ENCODE results near the gene MLLT3. TPM values are rescaled to one million over a fixed set of nuclear protein-coding genes. Genes with fewer than 3 reads are reported as not detected.

The MLLT3 gene
- total RNA-seq, 4 donors from 2014 or later, result 10.2 to 15.3 (median 14.5) TPM

DNA sequence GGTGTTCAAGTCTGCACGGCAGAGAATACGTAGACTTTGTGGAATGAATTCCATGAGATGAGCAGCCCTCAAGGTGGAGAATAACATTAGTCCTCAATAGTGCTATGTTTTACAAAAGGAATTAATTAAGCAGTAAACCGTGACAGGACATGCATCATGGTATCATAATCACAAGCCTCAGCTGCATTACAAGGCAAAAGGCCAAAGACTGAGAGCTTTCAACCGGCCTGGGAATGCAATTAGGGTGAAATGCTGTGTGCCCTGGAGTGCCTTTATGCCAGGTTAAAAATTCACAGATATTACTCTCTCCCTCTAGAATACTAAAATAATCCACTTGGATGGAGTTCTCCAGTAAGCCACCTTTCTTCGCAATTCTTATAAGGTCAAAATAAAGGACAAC, 270.6 kb downstream of the MLLT3 start:
- Histone ChIP-seq H3K4me1 (peaks cover 0 to 10% (median 2%) of the 10 kb centered on the region in 4 donors), H3K4me3 (no peak overlapping the region), H3K9me3 (no peaks in the 10 kb centered on the region), H3K36me3 (peaks cover 0 to 12% (median 0%) of the 10 kb centered on the region in 3 donors), H3K27me3 (no peaks in the 10 kb centered on the region), H3K27ac (no peak overlapping the region)
- 85 to 90% methylated on average over 5 of the region's 5 CpGs for WGBS, 2 donors
- DNase-seq (ENCODE audit: low spot score in 2 of 2), result no peak
- TF ChIP-seq POLR2A (IDR thresholded peaks at IDR 0.05), result no peak
- TF ChIP-seq EP300 (IDR thresholded peaks at IDR 0.05), result no peak
- TF ChIP-seq, protein P1, sequence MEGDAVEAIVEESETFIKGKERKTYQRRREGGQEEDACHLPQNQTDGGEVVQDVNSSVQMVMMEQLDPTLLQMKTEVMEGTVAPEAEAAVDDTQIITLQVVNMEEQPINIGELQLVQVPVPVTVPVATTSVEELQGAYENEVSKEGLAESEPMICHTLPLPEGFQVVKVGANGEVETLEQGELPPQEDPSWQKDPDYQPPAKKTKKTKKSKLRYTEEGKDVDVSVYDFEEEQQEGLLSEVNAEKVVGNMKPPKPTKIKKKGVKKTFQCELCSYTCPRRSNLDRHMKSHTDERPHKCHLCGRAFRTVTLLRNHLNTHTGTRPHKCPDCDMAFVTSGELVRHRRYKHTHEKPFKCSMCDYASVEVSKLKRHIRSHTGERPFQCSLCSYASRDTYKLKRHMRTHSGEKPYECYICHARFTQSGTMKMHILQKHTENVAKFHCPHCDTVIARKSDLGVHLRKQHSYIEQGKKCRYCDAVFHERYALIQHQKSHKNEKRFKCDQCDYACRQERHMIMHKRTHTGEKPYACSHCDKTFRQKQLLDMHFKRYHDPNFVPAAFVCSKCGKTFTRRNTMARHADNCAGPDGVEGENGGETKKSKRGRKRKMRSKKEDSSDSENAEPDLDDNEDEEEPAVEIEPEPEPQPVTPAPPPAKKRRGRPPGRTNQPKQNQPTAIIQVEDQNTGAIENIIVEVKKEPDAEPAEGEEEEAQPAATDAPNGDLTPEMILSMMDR (IDR thresholded peaks at IDR 0.05), result no peak

DNA sequence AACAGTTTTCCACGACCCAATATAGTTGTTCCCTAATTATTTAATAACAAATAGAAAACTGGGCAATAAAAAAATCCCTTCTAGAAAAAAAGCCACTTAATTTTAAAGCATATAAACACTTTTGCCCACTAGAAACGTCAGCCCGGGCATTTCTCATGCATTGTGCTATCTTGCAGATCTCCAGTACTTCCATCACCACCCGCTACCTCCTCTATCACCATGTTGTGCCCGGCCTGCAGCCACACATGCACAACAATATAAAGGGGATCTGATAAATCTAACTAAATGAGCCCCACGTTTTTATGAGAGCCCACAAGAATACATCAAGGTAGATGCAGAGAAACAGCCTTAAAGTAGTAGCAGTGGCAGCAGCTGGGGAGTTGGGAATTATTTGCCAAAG, 272.7 kb downstream of the MLLT3 start:
- DNase-seq (ENCODE audit: low spot score in 2 of 2), result no peak
- 89 to 91% methylated on average over 6 of the region's 6 CpGs for WGBS, 2 donors
- TF ChIP-seq, protein P1 (IDR thresholded peaks at IDR 0.05), result no peak
- TF ChIP-seq POLR2A (IDR thresholded peaks at IDR 0.05) (no peak), EP300 (IDR thresholded peaks at IDR 0.05) (no peak)
- Histone ChIP-seq H3K4me3 (no peak overlapping the region), H3K27me3 (no peaks in the 10 kb centered on the region), H3K4me1 (no peaks in the 10 kb centered on the region), H3K27ac (no peak overlapping the region), H3K36me3 (peaks cover 0 to 16% (median 0%) of the 10 kb centered on the region in 3 donors), H3K9me3 (no peaks in the 10 kb centered on the region)

DNA sequence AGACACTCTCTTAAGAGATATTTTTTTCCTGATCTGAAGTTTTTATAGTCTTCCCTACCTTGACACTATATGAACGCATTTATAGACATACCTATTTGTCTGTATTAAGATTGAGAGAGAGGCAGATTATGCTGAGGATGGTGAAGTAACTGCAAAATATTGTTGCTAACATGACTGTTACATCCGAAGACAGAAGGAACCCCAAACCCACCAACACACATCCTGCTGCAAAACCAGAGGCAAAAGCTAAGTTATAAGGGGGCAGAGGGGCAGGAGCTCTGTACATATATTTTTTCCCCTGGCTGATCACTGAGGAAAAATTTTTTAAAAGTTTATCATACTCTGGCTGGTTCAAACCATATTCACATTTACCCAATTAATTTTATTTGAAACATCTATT, 279.0 kb downstream of the MLLT3 start:
- H3K9me3 ChIP-seq, result no peaks in the 10 kb centered on the region
- DNase-seq (ENCODE audit: low spot score in 2 of 2), result no peak
- no peaks in the 10 kb centered on the region for H3K27me3 ChIP-seq
- H3K27ac ChIP-seq, result no peak overlapping the region
- peaks cover 0 to 7% (median 0%) of the 10 kb centered on the region in 4 donors for H3K4me1 ChIP-seq
- peaks cover 0 to 5% (median 0%) of the 10 kb centered on the region in 3 donors for H3K36me3 ChIP-seq
- WGBS, 2 donors, result 91% methylated on average over 2 of the region's 2 CpGs
- H3K4me3 ChIP-seq, result no peak overlapping the region
- TF ChIP-seq, protein P1 (IDR thresholded peaks at IDR 0.05), result no peak
- TF ChIP-seq EP300 (IDR thresholded peaks at IDR 0.05) (no peak), POLR2A (IDR thresholded peaks at IDR 0.05) (no peak)

DNA sequence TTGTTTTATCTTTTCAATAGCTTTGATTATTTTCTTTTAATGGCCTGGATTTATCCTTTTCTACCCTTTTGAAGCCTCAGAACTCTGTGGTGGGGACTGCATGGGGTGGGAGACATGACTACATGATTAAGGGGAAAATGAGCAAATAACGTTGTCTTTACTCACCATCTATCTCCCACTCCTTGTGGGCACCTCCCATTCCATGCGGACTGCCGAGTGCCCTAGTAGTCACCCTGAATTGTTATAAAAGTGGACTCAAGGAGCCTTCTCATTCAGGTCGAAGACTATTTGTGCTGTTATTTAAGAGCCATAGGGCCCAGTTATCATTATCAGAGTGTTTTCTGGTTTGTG, 281.8 kb downstream of the MLLT3 start:
- WGBS, 2 donors, result 50 to 57% methylated on average over 4 of the region's 4 CpGs
- H3K27me3 ChIP-seq, result no peaks in the 10 kb centered on the region
- TF ChIP-seq, protein P1 (IDR thresholded peaks at IDR 0.05), result no peak
- TF ChIP-seq POLR2A (IDR thresholded peaks at IDR 0.05) (no peak), EP300 (IDR thresholded peaks at IDR 0.05) (no peak)
- DNase-seq (ENCODE audit: low spot score in 2 of 2), result no peak
- H3K36me3 ChIP-seq, result no peaks in the 10 kb centered on the region
- H3K4me3 ChIP-seq, result no peak overlapping the region
- no peaks in the 10 kb centered on the region for H3K9me3 ChIP-seq
- peaks cover 0 to 7% (median 0%) of the 10 kb centered on the region in 4 donors for H3K4me1 ChIP-seq
- H3K27ac ChIP-seq, result no peak overlapping the region

DNA sequence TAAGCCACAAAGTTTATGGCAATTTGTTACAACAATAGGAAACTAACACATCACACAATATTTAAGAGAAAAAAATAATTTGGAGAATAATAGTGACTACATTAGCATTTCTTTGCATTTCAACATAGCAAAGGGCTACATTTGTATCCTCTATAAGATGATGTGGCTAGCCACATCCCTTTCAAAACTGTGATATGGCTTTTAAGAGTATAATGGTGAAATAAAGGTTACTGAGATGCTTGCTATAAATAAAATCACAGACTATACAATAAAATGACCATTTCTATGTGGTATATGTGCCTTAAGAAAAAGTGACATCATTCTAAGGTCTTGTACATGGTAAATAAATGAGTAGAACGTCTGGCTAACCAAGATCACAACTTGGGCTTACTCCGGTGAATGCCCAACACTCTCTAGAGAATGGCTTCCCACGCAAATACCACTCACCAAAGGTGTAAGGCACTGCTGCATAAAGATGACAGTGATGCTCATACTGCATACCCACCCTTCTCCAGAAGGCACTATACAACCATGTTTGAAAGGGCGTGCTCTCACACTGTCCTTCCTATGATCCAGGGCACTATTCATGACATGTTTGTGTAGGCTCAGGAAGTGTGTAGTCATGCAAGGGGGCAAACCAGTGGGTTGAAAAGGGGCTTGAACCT, 286.5 kb downstream of the MLLT3 start:
- Histone ChIP-seq H3K9me3 (no peaks in the 10 kb centered on the region), H3K4me1 (peaks cover 0 to 7% (median 0%) of the 10 kb centered on the region in 4 donors), H3K27ac (no peak overlapping the region), H3K27me3 (no peaks in the 10 kb centered on the region), H3K4me3 (no peak overlapping the region), H3K36me3 (no peaks in the 10 kb centered on the region)
- no peak for DNase-seq (ENCODE audit: low spot score in 2 of 2)
- TF ChIP-seq, protein P1 (IDR thresholded peaks at IDR 0.05), result no peak
- no peak for TF ChIP-seq EP300 (IDR thresholded peaks at IDR 0.05)
- no peak for TF ChIP-seq POLR2A (IDR thresholded peaks at IDR 0.05)
- 85% methylated on average over 4 of the region's 4 CpGs for WGBS, 2 donors
